ENCODE results near the gene JAM2. TPM values are rescaled to one million over a fixed set of nuclear protein-coding genes. Genes with fewer than 3 reads are reported as not detected.

Gene JAM2
- total and polyA plus RNA-seq, 10 of the 15 experiments (the other 5 are each of a cell fraction or from before 2014, with no cell fraction given): 2.1 to 30.4 (median 8.6) TPM

DNA sequence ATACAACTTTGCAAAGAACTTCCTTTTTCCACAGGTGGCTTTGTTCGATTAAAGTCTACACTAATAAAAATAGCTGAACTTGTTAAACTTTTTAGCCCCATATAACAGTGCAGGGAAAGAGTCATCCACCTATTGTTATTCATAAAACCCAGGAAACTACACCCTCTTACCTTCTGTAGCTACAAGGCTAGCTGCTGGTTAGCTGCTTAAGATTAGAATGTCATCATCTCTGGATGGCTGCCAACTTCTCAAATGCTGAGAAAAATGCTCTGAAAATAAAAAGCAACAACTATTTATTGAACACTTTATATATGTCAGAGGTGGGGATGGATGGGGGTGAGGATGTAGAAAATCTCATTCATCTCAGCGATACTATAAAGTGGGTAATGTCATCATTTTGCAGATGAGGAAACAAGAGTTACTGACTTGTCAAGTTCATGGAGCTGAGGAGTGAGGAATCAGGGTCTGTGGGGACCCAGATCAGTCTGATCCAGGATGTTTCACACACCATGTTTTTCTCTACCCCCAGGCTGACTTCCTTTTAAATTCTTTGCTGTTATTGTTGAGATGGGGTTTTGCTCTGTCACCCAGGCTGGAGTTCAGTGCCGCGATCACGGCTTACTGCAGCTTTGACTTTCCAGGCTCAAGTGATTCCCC lies 78.6 kb downstream of the JAM2 start:
- no peaks in the 10 kb centered on the region for H4K20me1 ChIP-seq (ENCODE audit: control insufficient read depth, insufficient read depth)
- in situ Hi-C loops (cut with MboI) (no loop called here), intact Hi-C loops (cut with micrococcal nuclease; ENCODE audit: unreplicated experiment) (no loop called here)
- no peaks in the 10 kb centered on the region for H3K9me3 ChIP-seq (replicated peaks; ENCODE audit: control insufficient read depth, insufficient read depth, low read length)
- H3K27ac ChIP-seq (ENCODE audit: control insufficient read depth, insufficient read depth): no peak overlapping the region
- RAD21 ChIA-PET (ENCODE audit: unreplicated experiment): interaction anchor here (0.6 kb wide), 1 partner anchor 84 kb away, joined by 3 read pairs; no protein-coding TSS in a partner anchor
- CTCF ChIA-PET: interaction anchor here (1.5 to 1.9 kb wide), 3 partner anchors 9 to 109 kb away, joined by 4 to 6 read pairs (median 5); no protein-coding TSS in a partner anchor
- TF ChIP-seq, protein P1, sequence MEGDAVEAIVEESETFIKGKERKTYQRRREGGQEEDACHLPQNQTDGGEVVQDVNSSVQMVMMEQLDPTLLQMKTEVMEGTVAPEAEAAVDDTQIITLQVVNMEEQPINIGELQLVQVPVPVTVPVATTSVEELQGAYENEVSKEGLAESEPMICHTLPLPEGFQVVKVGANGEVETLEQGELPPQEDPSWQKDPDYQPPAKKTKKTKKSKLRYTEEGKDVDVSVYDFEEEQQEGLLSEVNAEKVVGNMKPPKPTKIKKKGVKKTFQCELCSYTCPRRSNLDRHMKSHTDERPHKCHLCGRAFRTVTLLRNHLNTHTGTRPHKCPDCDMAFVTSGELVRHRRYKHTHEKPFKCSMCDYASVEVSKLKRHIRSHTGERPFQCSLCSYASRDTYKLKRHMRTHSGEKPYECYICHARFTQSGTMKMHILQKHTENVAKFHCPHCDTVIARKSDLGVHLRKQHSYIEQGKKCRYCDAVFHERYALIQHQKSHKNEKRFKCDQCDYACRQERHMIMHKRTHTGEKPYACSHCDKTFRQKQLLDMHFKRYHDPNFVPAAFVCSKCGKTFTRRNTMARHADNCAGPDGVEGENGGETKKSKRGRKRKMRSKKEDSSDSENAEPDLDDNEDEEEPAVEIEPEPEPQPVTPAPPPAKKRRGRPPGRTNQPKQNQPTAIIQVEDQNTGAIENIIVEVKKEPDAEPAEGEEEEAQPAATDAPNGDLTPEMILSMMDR (IDR thresholded peaks at IDR 0.05 in 2 of 3, conservative IDR thresholded peaks at IDR 0.05 in 1 of 3; ENCODE audit: control insufficient read depth in 2 of 3, extremely low read depth in 1 of 3, insufficient read depth in 1 of 3, low read depth in 3 of 3, low read length in 3 of 3): no peak
- TF ChIP-seq, protein P2, sequence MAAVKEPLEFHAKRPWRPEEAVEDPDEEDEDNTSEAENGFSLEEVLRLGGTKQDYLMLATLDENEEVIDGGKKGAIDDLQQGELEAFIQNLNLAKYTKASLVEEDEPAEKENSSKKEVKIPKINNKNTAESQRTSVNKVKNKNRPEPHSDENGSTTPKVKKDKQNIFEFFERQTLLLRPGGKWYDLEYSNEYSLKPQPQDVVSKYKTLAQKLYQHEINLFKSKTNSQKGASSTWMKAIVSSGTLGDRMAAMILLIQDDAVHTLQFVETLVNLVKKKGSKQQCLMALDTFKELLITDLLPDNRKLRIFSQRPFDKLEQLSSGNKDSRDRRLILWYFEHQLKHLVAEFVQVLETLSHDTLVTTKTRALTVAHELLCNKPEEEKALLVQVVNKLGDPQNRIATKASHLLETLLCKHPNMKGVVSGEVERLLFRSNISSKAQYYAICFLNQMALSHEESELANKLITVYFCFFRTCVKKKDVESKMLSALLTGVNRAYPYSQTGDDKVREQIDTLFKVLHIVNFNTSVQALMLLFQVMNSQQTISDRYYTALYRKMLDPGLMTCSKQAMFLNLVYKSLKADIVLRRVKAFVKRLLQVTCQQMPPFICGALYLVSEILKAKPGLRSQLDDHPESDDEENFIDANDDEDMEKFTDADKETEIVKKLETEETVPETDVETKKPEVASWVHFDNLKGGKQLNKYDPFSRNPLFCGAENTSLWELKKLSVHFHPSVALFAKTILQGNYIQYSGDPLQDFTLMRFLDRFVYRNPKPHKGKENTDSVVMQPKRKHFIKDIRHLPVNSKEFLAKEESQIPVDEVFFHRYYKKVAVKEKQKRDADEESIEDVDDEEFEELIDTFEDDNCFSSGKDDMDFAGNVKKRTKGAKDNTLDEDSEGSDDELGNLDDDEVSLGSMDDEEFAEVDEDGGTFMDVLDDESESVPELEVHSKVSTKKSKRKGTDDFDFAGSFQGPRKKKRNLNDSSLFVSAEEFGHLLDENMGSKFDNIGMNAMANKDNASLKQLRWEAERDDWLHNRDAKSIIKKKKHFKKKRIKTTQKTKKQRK (IDR thresholded peaks at IDR 0.05; ENCODE audit: low read depth, low read length): no peak
- TF ChIP-seq, protein P3, sequence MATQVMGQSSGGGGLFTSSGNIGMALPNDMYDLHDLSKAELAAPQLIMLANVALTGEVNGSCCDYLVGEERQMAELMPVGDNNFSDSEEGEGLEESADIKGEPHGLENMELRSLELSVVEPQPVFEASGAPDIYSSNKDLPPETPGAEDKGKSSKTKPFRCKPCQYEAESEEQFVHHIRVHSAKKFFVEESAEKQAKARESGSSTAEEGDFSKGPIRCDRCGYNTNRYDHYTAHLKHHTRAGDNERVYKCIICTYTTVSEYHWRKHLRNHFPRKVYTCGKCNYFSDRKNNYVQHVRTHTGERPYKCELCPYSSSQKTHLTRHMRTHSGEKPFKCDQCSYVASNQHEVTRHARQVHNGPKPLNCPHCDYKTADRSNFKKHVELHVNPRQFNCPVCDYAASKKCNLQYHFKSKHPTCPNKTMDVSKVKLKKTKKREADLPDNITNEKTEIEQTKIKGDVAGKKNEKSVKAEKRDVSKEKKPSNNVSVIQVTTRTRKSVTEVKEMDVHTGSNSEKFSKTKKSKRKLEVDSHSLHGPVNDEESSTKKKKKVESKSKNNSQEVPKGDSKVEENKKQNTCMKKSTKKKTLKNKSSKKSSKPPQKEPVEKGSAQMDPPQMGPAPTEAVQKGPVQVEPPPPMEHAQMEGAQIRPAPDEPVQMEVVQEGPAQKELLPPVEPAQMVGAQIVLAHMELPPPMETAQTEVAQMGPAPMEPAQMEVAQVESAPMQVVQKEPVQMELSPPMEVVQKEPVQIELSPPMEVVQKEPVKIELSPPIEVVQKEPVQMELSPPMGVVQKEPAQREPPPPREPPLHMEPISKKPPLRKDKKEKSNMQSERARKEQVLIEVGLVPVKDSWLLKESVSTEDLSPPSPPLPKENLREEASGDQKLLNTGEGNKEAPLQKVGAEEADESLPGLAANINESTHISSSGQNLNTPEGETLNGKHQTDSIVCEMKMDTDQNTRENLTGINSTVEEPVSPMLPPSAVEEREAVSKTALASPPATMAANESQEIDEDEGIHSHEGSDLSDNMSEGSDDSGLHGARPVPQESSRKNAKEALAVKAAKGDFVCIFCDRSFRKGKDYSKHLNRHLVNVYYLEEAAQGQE (IDR thresholded peaks at IDR 0.05; ENCODE audit: low read depth, low read length): no peak
- no peak for TF ChIP-seq STAT1 (conservative IDR thresholded peaks at IDR 0.05)
- no peak for TF ChIP-seq POLR2AphosphoS2 (IDR thresholded peaks at IDR 0.05; ENCODE audit: low read depth, low read length)
- H3K27me3 ChIP-seq (replicated peaks in 1 of 2; ENCODE audit: control insufficient read depth in 2 of 2, insufficient read depth in 2 of 2, low read length in 1 of 2): no peaks in the 10 kb centered on the region
- H2AFZ ChIP-seq (ENCODE audit: control insufficient read depth, low read depth, low read length): no peak overlapping the region
- FAIRE-seq (no peak), ATAC-seq (no peak), DNase-seq (ENCODE audit: low read depth, low spot score) (no peak)
- H3K79me2 ChIP-seq (ENCODE audit: control insufficient read depth, insufficient read depth, low read length): no peaks in the 10 kb centered on the region
- no peak overlapping the region for H3K4me2 ChIP-seq (ENCODE audit: control insufficient read depth, insufficient read depth)
- POLR2A ChIA-PET: no interaction called here
- WGBS (ENCODE audit: insufficient coverage, insufficient replicate concordance, low lambda C conversion rate, missing lambda C conversion rate): 96% methylated on average over 5 of the region's 5 CpGs
- no peak overlapping the region for H3K9ac ChIP-seq (ENCODE audit: control insufficient read depth, insufficient read depth, low read length)
- no peak overlapping the region for H3K4me3 ChIP-seq
- H3K4me1 ChIP-seq (ENCODE audit: control insufficient read depth, insufficient read depth, low read length): no peaks in the 10 kb centered on the region
- no TSS peak for BruUV-seq (replicated peaks)
- peaks cover 5 to 17% of the 10 kb centered on the region in 2 experiments for H3K36me3 ChIP-seq (ENCODE audit: control insufficient read depth in 2 of 2, insufficient read depth in 2 of 2, low read length in 1 of 2)
- SMC1A ChIA-PET (ENCODE audit: uncharacterized antibody, unreplicated experiment): interaction anchor here (1.7 kb wide), 1 partner anchor 109 kb away, joined by 6 read pairs; no protein-coding TSS in a partner anchor
